ENCODE data around the gene MVB12B. TPM values are rescaled to one million over a fixed set of nuclear protein-coding genes. Genes with fewer than 3 reads are reported as not detected.

The MVB12B gene
- total and polyA plus RNA-seq, 2 of the 8 experiments (the other 6 are each of a cell fraction or from before 2014, with no cell fraction given): 2.6 to 5.0 TPM

DNA sequence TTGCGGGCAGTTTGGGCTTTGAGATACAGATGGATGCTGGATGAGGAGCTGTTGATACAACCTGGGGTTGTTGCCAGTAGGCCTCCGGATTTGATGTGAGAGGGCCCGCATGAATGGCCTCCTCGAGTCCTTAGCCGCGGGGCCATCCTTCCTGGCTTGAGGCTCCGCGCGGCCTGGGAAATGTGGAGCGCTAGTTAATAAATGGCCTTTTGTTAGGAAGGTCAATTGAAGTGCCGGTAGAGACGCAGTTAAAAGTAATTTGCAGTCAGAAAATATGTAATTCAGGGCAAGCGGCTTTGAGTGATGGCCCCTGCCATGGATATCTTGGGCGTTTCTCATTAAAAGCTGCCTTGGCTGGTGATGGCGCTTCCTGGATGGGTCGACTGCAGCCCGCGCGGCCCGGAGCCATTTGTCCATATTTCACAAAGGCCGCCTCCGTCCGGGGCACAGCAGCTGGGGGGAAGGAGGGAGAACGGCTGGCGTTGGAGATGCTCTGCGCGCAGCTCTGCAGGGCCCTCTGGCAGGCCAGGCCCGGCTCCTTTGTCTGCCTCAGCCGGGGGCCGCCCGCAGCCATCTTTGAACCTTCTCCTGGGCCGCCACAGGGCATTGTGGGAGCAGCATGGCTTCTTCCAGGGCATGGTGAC lies 11.2 kb downstream of the MVB12B start (continued):
- TF ChIP-seq, protein P1, sequence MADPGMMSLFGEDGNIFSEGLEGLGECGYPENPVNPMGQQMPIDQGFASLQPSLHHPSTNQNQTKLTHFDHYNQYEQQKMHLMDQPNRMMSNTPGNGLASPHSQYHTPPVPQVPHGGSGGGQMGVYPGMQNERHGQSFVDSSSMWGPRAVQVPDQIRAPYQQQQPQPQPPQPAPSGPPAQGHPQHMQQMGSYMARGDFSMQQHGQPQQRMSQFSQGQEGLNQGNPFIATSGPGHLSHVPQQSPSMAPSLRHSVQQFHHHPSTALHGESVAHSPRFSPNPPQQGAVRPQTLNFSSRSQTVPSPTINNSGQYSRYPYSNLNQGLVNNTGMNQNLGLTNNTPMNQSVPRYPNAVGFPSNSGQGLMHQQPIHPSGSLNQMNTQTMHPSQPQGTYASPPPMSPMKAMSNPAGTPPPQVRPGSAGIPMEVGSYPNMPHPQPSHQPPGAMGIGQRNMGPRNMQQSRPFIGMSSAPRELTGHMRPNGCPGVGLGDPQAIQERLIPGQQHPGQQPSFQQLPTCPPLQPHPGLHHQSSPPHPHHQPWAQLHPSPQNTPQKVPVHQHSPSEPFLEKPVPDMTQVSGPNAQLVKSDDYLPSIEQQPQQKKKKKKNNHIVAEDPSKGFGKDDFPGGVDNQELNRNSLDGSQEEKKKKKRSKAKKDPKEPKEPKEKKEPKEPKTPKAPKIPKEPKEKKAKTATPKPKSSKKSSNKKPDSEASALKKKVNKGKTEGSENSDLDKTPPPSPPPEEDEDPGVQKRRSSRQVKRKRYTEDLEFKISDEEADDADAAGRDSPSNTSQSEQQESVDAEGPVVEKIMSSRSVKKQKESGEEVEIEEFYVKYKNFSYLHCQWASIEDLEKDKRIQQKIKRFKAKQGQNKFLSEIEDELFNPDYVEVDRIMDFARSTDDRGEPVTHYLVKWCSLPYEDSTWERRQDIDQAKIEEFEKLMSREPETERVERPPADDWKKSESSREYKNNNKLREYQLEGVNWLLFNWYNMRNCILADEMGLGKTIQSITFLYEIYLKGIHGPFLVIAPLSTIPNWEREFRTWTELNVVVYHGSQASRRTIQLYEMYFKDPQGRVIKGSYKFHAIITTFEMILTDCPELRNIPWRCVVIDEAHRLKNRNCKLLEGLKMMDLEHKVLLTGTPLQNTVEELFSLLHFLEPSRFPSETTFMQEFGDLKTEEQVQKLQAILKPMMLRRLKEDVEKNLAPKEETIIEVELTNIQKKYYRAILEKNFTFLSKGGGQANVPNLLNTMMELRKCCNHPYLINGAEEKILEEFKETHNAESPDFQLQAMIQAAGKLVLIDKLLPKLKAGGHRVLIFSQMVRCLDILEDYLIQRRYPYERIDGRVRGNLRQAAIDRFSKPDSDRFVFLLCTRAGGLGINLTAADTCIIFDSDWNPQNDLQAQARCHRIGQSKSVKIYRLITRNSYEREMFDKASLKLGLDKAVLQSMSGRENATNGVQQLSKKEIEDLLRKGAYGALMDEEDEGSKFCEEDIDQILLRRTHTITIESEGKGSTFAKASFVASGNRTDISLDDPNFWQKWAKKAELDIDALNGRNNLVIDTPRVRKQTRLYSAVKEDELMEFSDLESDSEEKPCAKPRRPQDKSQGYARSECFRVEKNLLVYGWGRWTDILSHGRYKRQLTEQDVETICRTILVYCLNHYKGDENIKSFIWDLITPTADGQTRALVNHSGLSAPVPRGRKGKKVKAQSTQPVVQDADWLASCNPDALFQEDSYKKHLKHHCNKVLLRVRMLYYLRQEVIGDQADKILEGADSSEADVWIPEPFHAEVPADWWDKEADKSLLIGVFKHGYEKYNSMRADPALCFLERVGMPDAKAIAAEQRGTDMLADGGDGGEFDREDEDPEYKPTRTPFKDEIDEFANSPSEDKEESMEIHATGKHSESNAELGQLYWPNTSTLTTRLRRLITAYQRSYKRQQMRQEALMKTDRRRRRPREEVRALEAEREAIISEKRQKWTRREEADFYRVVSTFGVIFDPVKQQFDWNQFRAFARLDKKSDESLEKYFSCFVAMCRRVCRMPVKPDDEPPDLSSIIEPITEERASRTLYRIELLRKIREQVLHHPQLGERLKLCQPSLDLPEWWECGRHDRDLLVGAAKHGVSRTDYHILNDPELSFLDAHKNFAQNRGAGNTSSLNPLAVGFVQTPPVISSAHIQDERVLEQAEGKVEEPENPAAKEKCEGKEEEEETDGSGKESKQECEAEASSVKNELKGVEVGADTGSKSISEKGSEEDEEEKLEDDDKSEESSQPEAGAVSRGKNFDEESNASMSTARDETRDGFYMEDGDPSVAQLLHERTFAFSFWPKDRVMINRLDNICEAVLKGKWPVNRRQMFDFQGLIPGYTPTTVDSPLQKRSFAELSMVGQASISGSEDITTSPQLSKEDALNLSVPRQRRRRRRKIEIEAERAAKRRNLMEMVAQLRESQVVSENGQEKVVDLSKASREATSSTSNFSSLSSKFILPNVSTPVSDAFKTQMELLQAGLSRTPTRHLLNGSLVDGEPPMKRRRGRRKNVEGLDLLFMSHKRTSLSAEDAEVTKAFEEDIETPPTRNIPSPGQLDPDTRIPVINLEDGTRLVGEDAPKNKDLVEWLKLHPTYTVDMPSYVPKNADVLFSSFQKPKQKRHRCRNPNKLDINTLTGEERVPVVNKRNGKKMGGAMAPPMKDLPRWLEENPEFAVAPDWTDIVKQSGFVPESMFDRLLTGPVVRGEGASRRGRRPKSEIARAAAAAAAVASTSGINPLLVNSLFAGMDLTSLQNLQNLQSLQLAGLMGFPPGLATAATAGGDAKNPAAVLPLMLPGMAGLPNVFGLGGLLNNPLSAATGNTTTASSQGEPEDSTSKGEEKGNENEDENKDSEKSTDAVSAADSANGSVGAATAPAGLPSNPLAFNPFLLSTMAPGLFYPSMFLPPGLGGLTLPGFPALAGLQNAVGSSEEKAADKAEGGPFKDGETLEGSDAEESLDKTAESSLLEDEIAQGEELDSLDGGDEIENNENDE (IDR thresholded peaks at IDR 0.05; ENCODE audit: insufficient replicate concordance, low read length): no peak
